ENCODE measurements around the gene CMPK1. TPM values are rescaled to one million over a fixed set of nuclear protein-coding genes. Genes with fewer than 3 reads are reported as not detected.

Gene CMPK1
- total RNA-seq, 1 experiment from 2014 or later, result 28.7 TPM

GRCh38 chr1:47416319-47417169 is 83.0 kb downstream of the CMPK1 start:
- no peak overlapping the region for H3K18ac ChIP-seq (ENCODE audit: insufficient read length, low read depth, low read length)
- H2BK12ac ChIP-seq (ENCODE audit: insufficient read length, low read depth, low read length), result no peak overlapping the region
- DNase-seq, result peak; percentile 47
- H3K36me3 Mint-ChIP-seq (ENCODE audit: insufficient read depth in 1 of 3, low read depth in 3 of 3), result peaks cover 0 to 5% (median 0%) of the 10 kb centered on the region in 3 experiments; a peak in 1 of 7 replicates
- no peak overlapping the region for H2AK5ac ChIP-seq (ENCODE audit: insufficient read length, low read length)
- peaks cover 0 to 9% of the 10 kb centered on the region in 2 experiments; a peak in 2 of 5 replicates for H3K9me3 Mint-ChIP-seq
- peak overlapping the region; percentile 24 for H3K4me2 ChIP-seq (ENCODE audit: insufficient read depth, insufficient read length, low read length)
- no peak for TF ChIP-seq CTCF (conservative IDR thresholded peaks at IDR 0.05)
- no peak overlapping the region for H4K8ac ChIP-seq (replicated peaks; ENCODE audit: insufficient read length, low read depth, low read length)
- H3K4ac ChIP-seq (ENCODE audit: low read depth, low read length), result no peak overlapping the region
- H3K79me2 ChIP-seq (ENCODE audit: insufficient read depth, low read length), result no peaks in the 10 kb centered on the region
- H3K56ac ChIP-seq (ENCODE audit: insufficient read length, low read depth, low read length), result no peak overlapping the region
- peaks cover 5 to 14% of the 10 kb centered on the region in 2 experiments; a peak in 3 of 4 replicates for H3K4me1 Mint-ChIP-seq
- WGBS (ENCODE audit: extremely low coverage, insufficient read length, low lambda C conversion rate), result no CpG with 5 or more reads among the region's 134 CpGs
- H4K20me1 ChIP-seq (ENCODE audit: control insufficient read depth, insufficient read depth, insufficient read length), result no peaks in the 10 kb centered on the region
- no peaks in the 10 kb centered on the region for H3K79me1 ChIP-seq (ENCODE audit: insufficient read depth, low read depth, low read length, poor library complexity, severe bottlenecking)
- peaks cover 94% of the 10 kb centered on the region for H3K27me3 Mint-ChIP-seq (ENCODE audit: low read depth)
- no peak overlapping the region for H2AFZ ChIP-seq (ENCODE audit: low read length)
- H3K14ac ChIP-seq (ENCODE audit: insufficient read depth, low read length), result no peak overlapping the region
- H2BK15ac ChIP-seq (ENCODE audit: low read depth, low read length), result no peak overlapping the region
- no peak overlapping the region for H3K9ac ChIP-seq (ENCODE audit: extremely low read depth, insufficient read length, low read length)
- H4K5ac ChIP-seq (ENCODE audit: insufficient read length, low read depth, low read length), result no peak overlapping the region
- H3K23me2 ChIP-seq (ENCODE audit: insufficient read length, low read depth, low read length, poor library complexity, severe bottlenecking), result no peaks in the 10 kb centered on the region
- no peak overlapping the region for H3K27ac ChIP-seq (ENCODE audit: insufficient read length, low read depth, low read length)
- H3T11ph ChIP-seq (ENCODE audit: low read length), result no peak overlapping the region
- no peak overlapping the region for H4K91ac ChIP-seq (ENCODE audit: insufficient read length, low read depth, low read length)
- no peak overlapping the region for H3K23ac ChIP-seq (ENCODE audit: insufficient read length, low read depth, low read length)
- no peaks in the 10 kb centered on the region for H3K4me1 ChIP-seq (ENCODE audit: insufficient read depth, low read length)
- peak overlapping the region; percentile 64 to 82 for H3K4me3 Mint-ChIP-seq
- H3K27me3 ChIP-seq (ENCODE audit: insufficient read depth, low read length), result peaks cover 57% of the 10 kb centered on the region
- no peak overlapping the region for H2BK5ac ChIP-seq (ENCODE audit: insufficient read length, low read length)
- H3K27ac Mint-ChIP-seq, result no peak overlapping the region
- no peak overlapping the region for H2BK120ac ChIP-seq (ENCODE audit: low read depth, low read length, poor library complexity, severe bottlenecking)
- no peak overlapping the region for H2BK20ac ChIP-seq (ENCODE audit: low read depth, low read length, poor library complexity, severe bottlenecking)
- no peaks in the 10 kb centered on the region for H3K9me3 ChIP-seq (ENCODE audit: control insufficient read depth, low read depth, low read length)

Measured in H9 (cell line).